ENCODE measurements around the gene DCHS2. TPM values are rescaled to one million over a fixed set of nuclear protein-coding genes. Genes with fewer than 3 reads are reported as not detected.

The DCHS2 gene
- total RNA-seq, 6 donors from 2014 or later, result 0.20 to 1.1 (median 0.80) TPM; not detected in 2

GRCh38 chr4:154425514-154425913 is 66.1 kb downstream of the DCHS2 start:
- ATAC-seq (ENCODE audit: low FRiP score in 2 of 2), result no peak
- Histone ChIP-seq H3K4me1 (peaks cover 0 to 7% (median 0%) of the 10 kb centered on the region in 4 donors), H3K36me3 (no peaks in the 10 kb centered on the region), H3K27ac (no peak overlapping the region), H3K9me3 (no peaks in the 10 kb centered on the region), H3K4me3 (no peak overlapping the region), H3K27me3 (no peaks in the 10 kb centered on the region)
- TF ChIP-seq EP300 (IDR thresholded peaks at IDR 0.05) (no peak), POLR2A (IDR thresholded peaks at IDR 0.05) (no peak), CTCF (IDR thresholded peaks at IDR 0.05) (no peak), POLR2AphosphoS5 (IDR thresholded peaks at IDR 0.05) (no peak)
- 33 to 47% methylated on average over 3 of the region's 3 CpGs for WGBS, 2 donors
- no peak for DNase-seq

- Histone ChIP-seq H3K4me3 (no peak overlapping the region), H3K9me3 (no peaks in the 10 kb centered on the region), H3K27me3 (no peaks in the 10 kb centered on the region), H3K27ac (no peak overlapping the region), H3K36me3 (no peaks in the 10 kb centered on the region), H3K4me1 (peaks cover 0 to 7% (median 0%) of the 10 kb centered on the region in 4 donors)
- DNase-seq (peak in 1 of 2 donors; percentile 41), ATAC-seq (ENCODE audit: low FRiP score in 2 of 2) (peak in 1 of 2 donors; percentile 78)
- 52 to 80% methylated on average over 7 of the region's 7 CpGs for WGBS, 2 donors
- no peak for TF ChIP-seq POLR2AphosphoS5 (IDR thresholded peaks at IDR 0.05)
These were observed 66.7 kb downstream of the DCHS2 start for GRCh38 chr4:154424810-154425484.

GRCh38 chr4:154422152-154422551 is 69.4 kb downstream of the DCHS2 start:
- DNase-seq, result no peak

GRCh38 chr4:154421618-154422017 is 70.0 kb downstream of the DCHS2 start:
- ATAC-seq (ENCODE audit: low FRiP score in 2 of 2) (no peak), DNase-seq (no peak)
- no peaks in the 10 kb centered on the region for H3K9me3 ChIP-seq
- no peaks in the 10 kb centered on the region for H3K36me3 ChIP-seq
- H3K4me1 ChIP-seq, result peaks cover 0 to 7% (median 1%) of the 10 kb centered on the region in 4 donors
- H3K4me3 ChIP-seq, result no peak overlapping the region
- WGBS, 2 donors, result 83 to 93% methylated on average over 6 of the region's 6 CpGs
- H3K27ac ChIP-seq, result no peak overlapping the region
- no peaks in the 10 kb centered on the region for H3K27me3 ChIP-seq
- TF ChIP-seq POLR2AphosphoS5 (IDR thresholded peaks at IDR 0.05), result no peak
- no peak for TF ChIP-seq CTCF (IDR thresholded peaks at IDR 0.05)
- TF ChIP-seq EP300 (IDR thresholded peaks at IDR 0.05), result no peak
- TF ChIP-seq POLR2A (IDR thresholded peaks at IDR 0.05), result no peak

More at GRCh38 chr4:154422152-154422551, 69.4 kb downstream of the DCHS2 start:
- no peaks in the 10 kb centered on the region for H3K27me3 ChIP-seq
- TF ChIP-seq EP300 (IDR thresholded peaks at IDR 0.05) (no peak), POLR2A (IDR thresholded peaks at IDR 0.05) (no peak), CTCF (IDR thresholded peaks at IDR 0.05) (no peak), POLR2AphosphoS5 (IDR thresholded peaks at IDR 0.05) (no peak)
- H3K36me3 ChIP-seq, result no peaks in the 10 kb centered on the region
- H3K4me1 ChIP-seq, result peaks cover 0 to 7% (median 0%) of the 10 kb centered on the region in 4 donors
- H3K4me3 ChIP-seq, result no peak overlapping the region
- no peaks in the 10 kb centered on the region for H3K9me3 ChIP-seq
- no peak for ATAC-seq (ENCODE audit: low FRiP score in 2 of 2)
- 0% methylated on average over 1 of the region's 1 CpG for WGBS, 2 donors
- H3K27ac ChIP-seq, result no peak overlapping the region

- 47 to 55% methylated on average over 2 of the region's 2 CpGs for WGBS, 2 donors
- Histone ChIP-seq H3K9me3 (no peaks in the 10 kb centered on the region), H3K4me3 (no peak overlapping the region), H3K4me1 (peaks cover 0 to 10% (median 4%) of the 10 kb centered on the region in 4 donors), H3K36me3 (no peaks in the 10 kb centered on the region), H3K27me3 (no peaks in the 10 kb centered on the region), H3K27ac (no peak overlapping the region)
- no peak for ATAC-seq (ENCODE audit: low FRiP score in 2 of 2)
- TF ChIP-seq POLR2A (IDR thresholded peaks at IDR 0.05), result no peak
- TF ChIP-seq CTCF (IDR thresholded peaks at IDR 0.05), result no peak
- TF ChIP-seq EP300 (IDR thresholded peaks at IDR 0.05), result no peak
- no peak for TF ChIP-seq POLR2AphosphoS5 (IDR thresholded peaks at IDR 0.05)
- no peak for DNase-seq
These were observed 74.3 kb downstream of the DCHS2 start for GRCh38 chr4:154417373-154417673.
